Endometrium (tissue), 2 donors: ENCODE measurements around the gene PANK2.
"Not testable (repeated sequence)": the region's sequence is repeated elsewhere in the genome, so short reads cannot be mapped to it uniquely, and the experiment has no call there.

Experiments used
- FAIRE-seq: peaks from 2 replicates; lab custom pipeline; 2012; peaks lifted over from hg19 to GRCh38; lab: Jason Lieb, UNC
- donor health status: control.
- donor health status: control.

PANK2 gene

DNA sequence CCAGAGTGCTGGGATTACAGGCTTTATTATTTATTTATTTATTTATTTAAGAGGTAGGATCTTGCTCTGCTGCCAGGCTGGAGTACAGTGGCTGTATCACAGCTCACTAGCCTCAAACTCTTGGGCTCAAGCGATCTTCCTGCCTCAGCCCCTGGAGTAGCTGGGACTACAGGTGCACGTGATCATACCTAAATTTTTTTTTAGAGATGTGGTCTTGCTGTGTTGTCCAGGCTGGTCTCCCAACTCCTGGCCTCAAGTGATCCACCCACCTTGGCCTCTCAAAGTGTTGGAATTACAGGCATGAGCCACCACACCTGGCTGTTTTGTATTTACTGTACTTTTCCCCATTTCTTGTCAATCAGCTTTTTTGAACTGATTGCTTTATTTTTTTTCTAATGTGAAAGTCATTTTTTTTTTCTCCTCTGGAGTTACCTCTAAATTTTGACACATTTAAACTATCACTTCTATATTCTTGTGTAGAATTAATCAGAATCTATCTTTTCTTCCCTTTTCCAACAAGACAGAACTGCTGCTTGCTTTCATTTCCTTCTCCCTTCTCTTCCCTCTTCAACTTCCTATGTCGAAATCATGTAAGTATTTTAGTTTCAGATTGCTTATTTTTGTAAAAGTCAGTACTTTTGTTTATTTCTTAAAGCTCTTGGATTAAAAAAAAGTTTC lies 12.0 kb downstream of the PANK2 start:
- no peak for FAIRE-seq

GRCh38 chr20:3901706-3902440 lies 12.7 kb downstream of the PANK2 start:
- no peak for FAIRE-seq

DNA sequence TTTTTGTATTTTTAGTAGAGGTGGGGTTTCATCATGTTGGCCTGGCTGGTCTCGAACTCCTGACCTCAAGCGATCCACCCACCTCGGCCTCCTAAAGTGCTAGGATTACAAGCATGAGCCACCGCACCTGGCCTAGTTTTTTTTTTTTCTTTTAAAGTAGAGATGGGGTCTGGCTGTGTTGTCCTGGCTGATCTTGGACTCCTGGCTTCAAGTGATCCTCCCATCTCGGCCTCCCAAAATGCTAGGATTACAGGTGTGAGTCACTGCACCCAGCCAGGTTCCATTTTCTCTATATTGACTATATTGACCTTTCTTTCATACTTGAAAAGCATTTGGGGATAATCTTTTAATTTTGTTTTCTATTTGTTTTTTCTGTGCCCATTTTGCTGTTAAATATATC lies 13.3 kb downstream of the PANK2 start:
- FAIRE-seq = no peak

GRCh38 chr20:3904224-3904623 lies 15.0 kb downstream of the PANK2 start:
- FAIRE-seq = no peak

GRCh38 chr20:3904857-3905256 lies 15.7 kb downstream of the PANK2 start:
- FAIRE-seq = no peak

DNA sequence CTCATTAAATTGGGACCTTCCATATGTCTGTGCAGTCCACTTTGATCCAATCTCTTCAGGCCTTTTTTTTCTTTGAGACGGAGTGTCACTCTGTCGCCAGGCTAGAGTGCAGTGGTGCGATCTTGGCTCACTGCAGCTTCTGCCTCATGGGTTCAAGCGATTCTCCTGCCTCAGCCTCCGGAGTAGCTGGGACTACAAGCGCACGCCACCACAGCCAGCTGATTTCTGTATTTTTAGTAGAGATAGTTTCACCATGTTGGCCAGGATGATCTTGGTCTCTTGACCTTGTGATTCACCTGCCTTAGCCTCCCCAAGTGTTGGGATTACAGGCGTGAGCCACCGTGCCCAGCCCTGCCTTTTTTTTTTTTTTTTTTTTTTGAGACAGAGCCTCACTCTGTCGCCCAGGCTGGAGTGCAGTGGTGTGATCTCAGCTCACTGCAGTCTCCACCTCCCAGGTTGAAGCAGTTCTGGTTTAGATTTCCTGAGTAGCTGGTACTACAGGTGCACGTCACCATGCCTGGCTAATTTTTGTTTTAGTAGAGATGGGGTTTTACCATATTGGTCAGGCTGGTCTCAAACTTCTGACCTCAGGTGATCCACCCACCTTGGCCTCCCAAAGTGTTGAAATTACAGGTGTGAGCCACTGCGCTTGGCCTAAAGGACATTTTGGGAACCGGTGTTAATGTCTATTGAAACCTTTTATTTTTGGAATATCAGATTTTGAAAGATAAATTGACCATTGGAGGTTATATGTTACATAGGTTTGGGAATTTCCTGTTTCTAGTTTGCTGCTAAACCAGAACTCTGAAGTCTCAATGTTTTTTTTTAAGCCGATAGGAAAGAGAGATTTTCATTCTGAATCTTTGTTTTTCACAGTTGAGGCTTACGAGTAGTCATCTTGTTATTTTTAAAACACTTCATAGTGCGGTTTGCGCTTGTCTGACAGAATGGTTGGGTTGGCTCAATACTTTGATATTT lies 17.8 kb downstream of the PANK2 start:
- FAIRE-seq = not testable (repeated sequence)

DNA sequence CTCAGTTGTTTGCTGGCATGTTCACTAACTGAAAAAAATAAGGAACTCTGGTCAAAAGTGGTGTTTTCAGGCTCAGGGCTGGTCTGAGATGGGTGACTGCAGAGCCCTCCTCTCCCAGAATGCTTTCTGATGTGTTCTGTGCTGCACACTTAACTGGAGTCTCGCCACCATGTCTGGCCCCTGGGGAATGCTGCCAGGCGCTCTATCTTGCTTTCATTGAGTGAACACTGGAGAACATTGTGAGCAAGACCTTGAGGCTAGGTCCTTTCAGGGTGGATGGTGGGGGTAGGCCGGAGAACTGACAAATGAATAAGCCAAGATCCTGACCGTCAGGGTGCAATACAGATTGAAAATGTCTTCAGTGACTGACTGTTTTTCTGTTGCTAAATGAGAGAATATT lies 19.5 kb downstream of the PANK2 start:
- no peak for FAIRE-seq

DNA sequence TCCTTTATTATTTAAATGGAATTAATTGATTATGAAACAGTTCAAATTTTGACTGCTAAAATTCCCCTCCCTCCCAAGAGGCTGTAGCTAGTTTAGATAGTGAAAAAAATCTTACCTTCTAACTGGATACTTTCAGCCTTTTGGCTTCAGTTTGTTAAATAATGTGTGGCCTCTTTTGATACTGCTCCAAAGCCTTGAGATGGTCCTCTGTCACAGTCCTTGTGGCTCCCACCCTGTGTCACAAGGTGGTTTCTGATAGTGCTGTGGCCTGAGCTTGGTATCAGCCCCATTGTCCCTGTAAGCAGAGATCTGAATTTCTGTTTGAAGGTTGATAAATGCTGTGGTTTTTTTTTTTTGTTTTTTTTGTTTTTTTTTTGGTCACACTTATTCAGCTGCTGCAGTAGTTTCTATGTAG lies 20.8 kb downstream of the PANK2 start:
- no peak for FAIRE-seq

DNA sequence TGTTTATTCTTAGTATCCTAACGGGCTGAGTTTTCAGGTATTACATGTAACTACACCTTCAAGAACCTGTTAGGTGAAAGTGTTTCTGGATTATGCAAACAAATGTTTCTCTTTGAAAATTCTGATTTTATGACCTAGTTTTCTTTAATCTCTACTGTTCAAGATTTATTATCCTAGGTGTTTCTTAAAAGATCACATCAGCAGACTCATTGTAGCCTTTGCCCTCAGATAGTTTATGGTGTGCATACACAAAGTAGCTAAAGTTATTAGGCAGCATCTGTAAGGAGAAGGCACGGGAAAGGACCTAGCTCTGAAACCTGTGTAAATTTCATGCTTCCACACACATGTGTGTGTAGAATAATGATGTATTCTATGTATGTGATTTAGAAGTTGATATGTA lies 21.7 kb downstream of the PANK2 start:
- FAIRE-seq = no peak

DNA sequence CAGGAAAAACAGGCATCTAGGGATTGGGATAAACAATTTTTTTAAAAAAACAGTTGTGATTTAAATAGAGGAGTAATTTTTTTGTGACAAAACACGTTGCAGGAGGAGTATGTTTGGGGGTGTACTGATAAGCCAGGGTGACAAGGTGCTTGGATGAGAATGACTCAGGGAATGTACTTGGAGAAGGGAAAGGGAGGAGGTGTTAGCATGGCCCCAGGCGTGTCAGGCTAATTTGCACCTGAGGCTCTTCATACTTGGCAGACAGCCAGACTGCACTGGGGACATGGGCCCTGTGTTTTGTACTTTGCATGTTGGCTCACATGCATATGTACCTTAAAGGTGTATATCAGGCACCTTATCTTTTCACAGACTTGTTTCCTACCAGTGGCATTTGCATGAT lies 22.8 kb downstream of the PANK2 start:
- no peak for FAIRE-seq

- FAIRE-seq = no peak
Observed at GRCh38 chr20:3914446-3914845, 25.3 kb downstream of the PANK2 start.

- FAIRE-seq = no peak
Observed at GRCh38 chr20:3915691-3916090, 26.5 kb downstream of the PANK2 start.

GRCh38 chr20:3916364-3916763 lies 27.2 kb downstream of the PANK2 start:
- no peak for FAIRE-seq

DNA sequence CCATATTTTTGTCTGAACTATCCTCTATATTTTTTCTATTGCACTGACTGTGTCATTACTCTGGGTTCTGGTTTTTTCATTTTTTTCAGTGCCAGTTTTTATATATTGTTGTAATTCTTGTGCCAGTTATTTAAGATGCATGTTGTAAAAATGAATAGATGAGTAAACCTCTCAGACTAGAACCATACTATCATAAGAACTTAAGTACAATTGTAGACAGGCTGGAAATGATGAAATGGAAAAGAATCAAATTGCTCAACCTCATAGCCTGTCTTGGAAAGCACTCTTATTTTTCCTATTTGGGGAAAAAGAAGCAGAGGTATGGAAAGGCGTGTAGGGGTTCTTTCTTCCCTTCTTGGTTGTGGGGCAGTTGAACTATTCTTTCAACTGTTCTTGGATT lies 30.2 kb downstream of the PANK2 start:
- FAIRE-seq = no peak

- FAIRE-seq = no peak
Observed at GRCh38 chr20:3922223-3922982, 33.2 kb downstream of the PANK2 start.

- FAIRE-seq = no peak
Observed at GRCh38 chr20:3922983-3923339, 33.8 kb downstream of the PANK2 start.

DNA sequence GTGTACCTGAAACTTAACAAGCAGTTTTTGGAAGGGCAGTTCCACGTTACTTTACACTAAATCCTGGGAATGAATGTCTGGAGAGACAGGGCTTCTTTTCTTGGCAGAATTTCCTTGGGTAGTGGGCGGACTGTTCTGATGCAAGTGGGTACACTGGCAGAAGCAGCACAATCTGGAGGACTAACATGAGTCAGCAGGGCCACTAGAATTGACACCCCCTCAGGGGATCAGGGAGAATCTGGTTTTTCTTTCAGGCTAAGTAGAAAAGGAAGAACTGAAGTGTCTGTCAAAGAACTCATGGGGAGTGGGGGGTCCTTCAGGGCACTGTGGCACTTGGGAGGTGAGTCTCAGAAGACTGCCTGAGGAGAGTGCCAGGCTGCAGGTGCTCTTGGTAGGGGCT lies 34.6 kb downstream of the PANK2 start:
- no peak for FAIRE-seq

GRCh38 chr20:3924304-3925112 lies 35.3 kb downstream of the PANK2 start:
- FAIRE-seq = no peak

DNA sequence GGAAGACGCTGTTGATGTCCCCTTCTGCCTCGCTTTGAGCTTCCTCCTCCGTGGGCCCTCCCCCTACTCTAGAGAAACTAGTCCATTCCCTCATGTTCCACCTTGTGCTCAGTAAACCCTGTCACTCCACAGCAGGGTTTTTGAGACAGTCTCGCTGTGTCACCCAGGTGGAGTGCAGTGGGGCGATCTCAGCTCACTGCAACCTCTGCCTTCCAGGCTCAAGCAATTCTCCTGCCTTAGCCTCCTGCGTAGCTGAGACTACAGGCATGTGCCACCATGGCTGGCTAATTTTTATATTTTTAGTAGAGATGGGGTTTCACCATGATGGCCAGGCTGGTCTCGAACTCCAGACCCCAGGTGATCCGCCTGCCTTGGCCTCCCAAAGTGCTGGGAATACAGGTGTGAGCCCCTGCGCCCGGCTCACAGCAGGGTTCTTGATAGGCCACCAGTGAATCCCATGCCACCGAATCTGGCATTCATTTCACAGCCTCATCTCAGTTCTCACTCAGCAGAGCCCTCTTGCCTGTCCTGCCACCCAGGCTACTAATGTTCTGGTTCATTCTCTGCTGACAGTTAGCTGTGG lies 36.0 kb downstream of the PANK2 start:
- FAIRE-seq = no peak

- no peak for FAIRE-seq
Observed at GRCh38 chr20:3925899-3926638, 36.9 kb downstream of the PANK2 start.
